ENCODE data around the gene FBXO41. TPM values are rescaled to one million over a fixed set of nuclear protein-coding genes. Genes with fewer than 3 reads are reported as not detected.

Gene FBXO41
- polyA plus RNA-seq, 1 donor from 2014 or later, result 6.0 TPM

DNA sequence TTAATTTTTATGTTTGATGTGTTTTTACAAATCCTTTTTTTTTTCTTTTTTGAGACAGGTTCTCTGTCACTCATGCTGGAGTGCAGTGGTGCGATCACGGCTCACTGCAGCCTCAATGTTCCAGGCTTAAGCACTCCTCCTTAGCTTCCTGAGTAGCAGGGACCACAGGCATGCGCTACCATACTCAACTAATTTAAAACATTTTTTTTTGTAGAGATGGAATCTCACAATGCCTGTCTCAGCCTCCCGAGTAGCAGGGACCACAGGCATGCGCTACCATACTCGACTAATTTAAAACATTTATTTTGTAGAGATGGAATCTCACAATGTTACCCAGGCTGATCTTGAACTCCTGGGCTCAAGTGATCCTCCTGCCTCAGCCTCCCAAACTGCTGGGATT, 78.7 kb downstream of the FBXO41 start:
- Histone ChIP-seq H3K79me2 (replicated peaks; ENCODE audit: insufficient read depth, low read length) (no peaks in the 10 kb centered on the region), H3K4me2 (ENCODE audit: low read length) (no peak overlapping the region), H3K4me3 (ENCODE audit: low read length) (no peak overlapping the region), H3K27ac (ENCODE audit: low read length) (no peak overlapping the region), H3F3A (ENCODE audit: insufficient read depth, low read length, poor library complexity, severe bottlenecking) (no peaks in the 10 kb centered on the region), H3K27me3 (ENCODE audit: insufficient read depth, low read depth, low read length) (peaks cover 49% of the 10 kb centered on the region), H2AFZ (ENCODE audit: low read depth, low read length) (no peak overlapping the region), H3K9ac (ENCODE audit: low read length) (no peak overlapping the region), H3K9me2 (ENCODE audit: insufficient read depth, low read length) (no peaks in the 10 kb centered on the region), H4K20me1 (ENCODE audit: insufficient read depth) (no peaks in the 10 kb centered on the region), H3K9me3 (ENCODE audit: low read length) (no peaks in the 10 kb centered on the region), H3K36me3 (ENCODE audit: insufficient read depth, low read length) (no peaks in the 10 kb centered on the region)
- TF ChIP-seq MXI1 (conservative IDR thresholded peaks at IDR 0.05; ENCODE audit: poor library complexity, severe bottlenecking) (no peak), EZH2 (IDR thresholded peaks at IDR 0.05; ENCODE audit: borderline replicate concordance, insufficient read depth, low read length, poor library complexity, severe bottlenecking) (no peak), RAD21 (conservative IDR thresholded peaks at IDR 0.05) (no peak), EP300 (conservative IDR thresholded peaks at IDR 0.05; ENCODE audit: poor library complexity, severe bottlenecking) (no peak)
- TF ChIP-seq, protein P1, sequence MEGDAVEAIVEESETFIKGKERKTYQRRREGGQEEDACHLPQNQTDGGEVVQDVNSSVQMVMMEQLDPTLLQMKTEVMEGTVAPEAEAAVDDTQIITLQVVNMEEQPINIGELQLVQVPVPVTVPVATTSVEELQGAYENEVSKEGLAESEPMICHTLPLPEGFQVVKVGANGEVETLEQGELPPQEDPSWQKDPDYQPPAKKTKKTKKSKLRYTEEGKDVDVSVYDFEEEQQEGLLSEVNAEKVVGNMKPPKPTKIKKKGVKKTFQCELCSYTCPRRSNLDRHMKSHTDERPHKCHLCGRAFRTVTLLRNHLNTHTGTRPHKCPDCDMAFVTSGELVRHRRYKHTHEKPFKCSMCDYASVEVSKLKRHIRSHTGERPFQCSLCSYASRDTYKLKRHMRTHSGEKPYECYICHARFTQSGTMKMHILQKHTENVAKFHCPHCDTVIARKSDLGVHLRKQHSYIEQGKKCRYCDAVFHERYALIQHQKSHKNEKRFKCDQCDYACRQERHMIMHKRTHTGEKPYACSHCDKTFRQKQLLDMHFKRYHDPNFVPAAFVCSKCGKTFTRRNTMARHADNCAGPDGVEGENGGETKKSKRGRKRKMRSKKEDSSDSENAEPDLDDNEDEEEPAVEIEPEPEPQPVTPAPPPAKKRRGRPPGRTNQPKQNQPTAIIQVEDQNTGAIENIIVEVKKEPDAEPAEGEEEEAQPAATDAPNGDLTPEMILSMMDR (IDR thresholded peaks at IDR 0.05; ENCODE audit: poor library complexity, severe bottlenecking), result no peak

Small RNA genes lying within 50 kb of the gene (small RNA-seq; reads per million reads assigned to genes)
- 0 reads per million in 3 experiments for gene RNU6-111P

Other genes starting within 250 kb of the FBXO41 start
- 5.8 and 6.7 TPM in 2 replicates for gene SFXN5, start 212.8 kb downstream of the FBXO41 start, polyA plus RNA-seq
- gene RAB11FIP5, start 171.5 kb downstream of the FBXO41 start, polyA plus RNA-seq, result 2.6 and 3.3 TPM in 2 replicates
- not detected in 2 replicates for gene NOTO, start 81.9 kb downstream of the FBXO41 start, polyA plus RNA-seq
- 15.5 and 21.3 TPM in 2 replicates for gene SMYD5, start 70.2 kb downstream of the FBXO41 start, polyA plus RNA-seq
- 36.5 TPM in 2 replicates for gene PRADC1, start 51.2 kb downstream of the FBXO41 start, polyA plus RNA-seq
- gene CCT7, start 50.2 kb downstream of the FBXO41 start, polyA plus RNA-seq, result 309 and 310 TPM in 2 replicates
- gene EGR4, start 9.1 kb upstream of the FBXO41 start, polyA plus RNA-seq, result 0.90 TPM in 1 of 2 replicates, not detected in the other
- 12.2 and 20.5 TPM in 2 replicates for gene ALMS1, start 101.4 kb upstream of the FBXO41 start, polyA plus RNA-seq

All from neural cell (in vitro differentiated cells).